Middle frontal gyrus (tissue), 1 donor: Measurements from ENCODE around the gene LCN1.
"Not testable (repeated sequence)": the region's sequence is repeated elsewhere in the genome, so short reads cannot be mapped to it uniquely, and the experiment has no call there.

Experiments used
- DNase-seq: peaks from one replicate; pipeline ENCODE4 v3.0.0-alpha.2; 2015; ENCODE audit warnings: low spot score; ENCODE audit errors: extremely low spot score

Gene LCN1

DNA sequence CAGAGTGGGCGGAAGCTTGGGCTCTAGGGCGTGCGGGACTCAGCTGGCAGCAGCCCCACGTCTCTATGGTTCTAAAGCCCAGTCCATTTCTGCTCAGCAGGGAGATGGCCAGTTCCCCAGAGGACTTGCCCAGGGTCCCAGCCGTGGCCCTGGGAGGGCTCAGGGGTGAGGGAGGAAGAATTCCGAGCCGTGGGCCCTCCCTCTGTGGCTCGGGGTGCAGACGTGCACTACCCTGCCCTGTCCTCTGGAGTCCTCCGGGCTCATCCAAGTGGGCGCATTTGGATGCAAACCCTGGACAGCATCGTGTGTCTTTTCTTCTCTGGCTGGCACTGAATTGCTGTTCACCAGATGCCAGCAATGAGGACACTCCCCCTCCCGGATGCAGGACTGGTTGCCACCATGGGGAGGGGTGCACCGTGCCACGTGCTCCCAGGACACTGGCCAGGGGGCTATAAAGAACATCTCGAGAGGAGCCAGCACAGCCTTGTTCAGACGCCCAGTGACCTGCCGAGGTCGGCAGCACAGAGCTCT is 24.5 kb downstream of the LCN1 start, which contains the start of gene OBP2A:
Gene OBP2A, plus strand, starts transcription at position 481 of the 531 bp plus-strand sequence. CDS start 55 bp downstream, outside the sequence.
- DNase-seq, result not testable (repeated sequence)

DNA sequence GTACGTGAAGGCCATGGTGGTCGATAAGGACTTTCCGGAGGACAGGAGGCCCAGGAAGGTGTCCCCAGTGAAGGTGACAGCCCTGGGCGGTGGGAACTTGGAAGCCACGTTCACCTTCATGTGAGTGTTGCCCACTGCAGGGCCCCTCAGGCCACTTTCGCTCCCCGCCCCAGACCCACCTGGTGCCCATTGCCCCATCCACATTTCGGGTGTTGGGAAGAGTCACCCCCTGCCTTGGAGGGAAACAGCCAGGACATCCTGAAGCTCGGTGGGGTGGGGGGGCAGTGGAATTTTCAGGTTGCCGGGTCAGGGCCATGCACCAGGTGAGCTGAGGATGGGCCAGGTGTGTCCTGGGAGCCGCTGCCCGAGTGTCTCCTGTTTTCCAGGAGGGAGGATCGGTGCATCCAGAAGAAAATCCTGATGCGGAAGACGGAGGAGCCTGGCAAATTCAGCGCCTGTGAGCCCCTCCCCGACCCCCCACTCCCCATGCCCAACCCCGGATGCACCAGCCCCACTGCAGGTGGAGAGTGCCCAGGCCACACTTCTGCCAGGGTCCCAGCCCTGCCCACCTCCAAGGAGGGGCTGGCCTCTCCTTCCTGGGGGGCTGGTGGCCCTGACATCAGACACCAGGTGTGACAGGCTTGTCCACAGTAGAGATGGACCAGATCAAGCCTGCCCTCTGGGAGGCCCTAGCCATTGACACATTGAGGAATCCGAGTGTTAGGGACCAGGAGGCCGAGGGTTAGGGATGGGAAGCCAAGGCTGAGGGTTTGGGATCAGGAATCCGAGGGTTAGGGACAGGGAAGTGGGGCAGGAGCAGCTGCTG is 25.8 kb downstream of the LCN1 start:
- DNase-seq, result not testable (repeated sequence)

- DNase-seq, result no peak
Observed at GRCh38 chr9:135547756-135548736, 26.8 kb downstream of the LCN1 start.

DNA sequence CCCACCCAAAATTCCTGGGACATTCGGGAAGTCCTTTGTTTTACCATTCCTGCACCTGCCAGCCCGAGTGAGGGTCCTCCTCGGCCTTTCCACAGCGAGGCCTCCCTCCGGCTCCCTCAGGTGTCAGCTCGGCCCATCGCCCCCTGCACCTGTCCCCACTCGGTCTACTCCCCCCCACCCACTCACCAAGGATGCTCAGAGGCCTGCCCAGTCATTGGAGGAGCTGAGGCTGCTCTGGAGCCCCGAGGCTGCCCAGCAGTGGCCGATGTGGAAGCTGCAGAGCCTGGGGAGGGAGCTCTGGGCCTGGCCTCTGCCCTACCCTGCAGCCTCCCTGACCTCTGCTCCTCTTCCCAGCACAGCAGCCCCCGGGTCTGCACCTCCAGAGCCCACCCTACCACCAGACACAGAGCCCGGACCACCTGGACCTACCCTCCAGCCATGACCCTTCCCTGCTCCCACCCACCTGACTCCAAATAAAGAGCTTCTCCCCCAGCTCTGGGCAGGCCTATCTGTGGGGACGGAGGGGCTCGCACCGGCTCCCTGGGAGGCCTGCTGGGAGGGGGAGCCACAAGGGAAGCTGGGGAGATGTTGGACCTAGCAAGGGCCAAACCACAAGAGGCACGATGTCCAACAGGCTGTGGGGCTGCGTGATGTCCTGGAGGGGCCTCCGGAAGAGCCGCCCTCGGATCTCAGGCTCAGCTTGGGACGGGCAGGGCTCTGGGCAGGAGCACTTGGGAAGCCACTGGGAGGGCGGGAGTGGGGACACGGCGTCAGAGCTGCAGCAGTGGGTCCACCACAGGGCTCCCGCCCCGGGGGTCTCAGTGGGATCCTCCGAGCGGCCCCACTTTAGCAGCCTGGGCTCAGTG is 28.5 kb downstream of the LCN1 start:
- DNase-seq, result not testable (repeated sequence)

DNA sequence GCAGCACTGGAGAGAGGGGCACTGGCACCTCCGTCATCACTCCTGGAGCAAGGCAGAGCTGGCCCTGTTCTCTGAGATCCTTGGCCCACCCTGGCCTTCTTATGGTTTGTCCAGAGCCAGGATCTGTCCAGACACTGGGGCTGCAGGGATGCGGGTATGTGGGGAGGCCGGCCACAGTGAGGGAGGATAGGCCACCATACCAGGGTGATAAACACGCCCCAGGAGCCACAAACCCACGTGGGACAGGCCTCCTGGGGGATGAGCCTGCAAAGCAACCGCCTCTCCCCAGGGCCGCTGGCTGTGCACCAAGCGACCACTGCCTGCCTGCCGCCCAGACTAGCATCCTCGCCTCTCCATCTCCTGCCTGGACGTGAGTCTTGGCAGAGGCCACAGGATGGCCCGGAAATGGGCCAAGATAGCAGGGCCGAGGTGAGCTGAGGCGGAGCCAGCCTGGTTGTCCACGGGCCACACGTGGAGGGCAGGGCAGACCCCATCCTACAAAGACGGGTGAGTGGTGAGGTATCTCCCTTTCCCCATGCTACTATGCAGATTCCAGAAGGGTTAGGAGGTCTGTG is 29.2 kb downstream of the LCN1 start:
- no peak for DNase-seq

- no peak for DNase-seq
Observed at GRCh38 chr9:135551031-135551430, 29.8 kb downstream of the LCN1 start.

DNA sequence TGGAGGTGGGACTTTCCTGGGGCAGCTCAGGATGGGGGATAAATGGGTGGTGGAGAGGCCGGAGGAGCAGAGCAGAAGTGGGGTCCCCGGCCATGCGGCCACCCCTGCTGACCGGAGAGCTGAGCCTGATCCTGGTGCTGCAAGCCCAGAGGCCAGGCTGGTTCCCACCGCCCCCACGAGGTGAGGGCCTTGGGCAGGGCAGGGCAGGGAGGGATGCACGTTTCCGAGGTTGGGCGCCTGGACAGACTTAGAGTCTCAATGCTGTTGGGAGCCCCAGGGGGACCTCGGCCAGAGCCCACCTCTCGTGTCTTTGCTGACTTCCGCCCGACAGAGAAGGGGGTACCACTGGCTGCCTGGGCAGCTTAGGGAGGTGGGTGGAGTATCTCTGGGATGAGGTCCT is 30.2 kb downstream of the LCN1 start:
- no peak for DNase-seq

DNA sequence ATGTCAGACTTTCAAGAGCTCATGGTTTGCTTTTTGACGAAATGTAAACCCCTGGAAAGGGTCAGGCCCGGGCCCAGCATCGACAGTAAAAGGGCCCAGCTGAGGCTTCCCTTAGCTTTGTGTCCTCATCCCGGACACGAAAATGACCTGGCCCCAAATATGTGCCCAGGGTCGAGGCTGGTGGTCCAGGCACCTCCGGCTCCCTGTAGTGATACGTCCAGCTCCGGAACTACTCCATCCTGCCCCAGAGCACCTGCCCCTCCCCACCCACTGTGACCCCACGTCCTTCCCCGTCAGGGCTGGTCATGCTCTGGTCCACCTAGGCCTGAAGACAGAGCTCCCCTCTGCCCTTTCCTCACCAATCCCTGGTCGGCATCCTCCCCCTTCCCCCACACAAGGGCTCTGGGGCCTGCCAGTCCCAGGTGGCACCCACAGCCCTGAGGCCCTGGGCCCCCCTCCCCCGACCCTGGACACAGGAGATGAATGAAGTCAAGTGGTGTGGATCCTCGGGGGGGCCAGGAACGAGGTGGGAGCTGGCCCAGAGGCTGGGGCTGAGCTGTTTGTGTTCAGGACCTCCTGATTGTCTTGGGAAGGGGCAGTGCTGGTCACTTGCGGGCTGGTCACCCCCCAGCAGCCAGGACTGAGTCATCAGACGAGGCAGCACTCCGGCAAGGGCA is 30.9 kb downstream of the LCN1 start:
- DNase-seq, result no peak

DNA sequence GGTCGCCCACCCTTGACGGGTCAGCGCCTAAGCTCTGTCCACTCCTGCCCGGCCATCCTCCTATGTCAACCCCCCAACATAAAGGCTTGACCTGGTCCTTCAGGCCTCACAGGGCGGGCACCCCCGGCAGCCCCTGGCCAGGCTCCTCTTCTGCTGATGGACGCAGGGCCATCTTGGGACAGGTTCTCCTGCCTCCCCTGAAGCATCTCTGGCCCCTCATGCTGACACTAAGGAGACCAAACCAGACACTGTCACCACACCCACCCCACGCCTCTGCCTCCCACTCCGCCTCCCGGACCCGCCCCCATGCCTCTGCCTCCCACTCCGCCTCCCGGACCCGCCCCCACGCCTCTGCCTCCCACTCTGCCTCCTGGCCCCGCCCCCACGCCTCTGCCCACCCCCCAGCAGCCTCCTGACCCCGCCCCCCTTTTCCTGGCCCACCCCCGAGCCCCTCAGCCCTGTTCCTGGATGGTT is 31.5 kb downstream of the LCN1 start:
- DNase-seq, result no peak

- no peak for DNase-seq
Observed at GRCh38 chr9:135554718-135555117, 33.5 kb downstream of the LCN1 start.

DNA sequence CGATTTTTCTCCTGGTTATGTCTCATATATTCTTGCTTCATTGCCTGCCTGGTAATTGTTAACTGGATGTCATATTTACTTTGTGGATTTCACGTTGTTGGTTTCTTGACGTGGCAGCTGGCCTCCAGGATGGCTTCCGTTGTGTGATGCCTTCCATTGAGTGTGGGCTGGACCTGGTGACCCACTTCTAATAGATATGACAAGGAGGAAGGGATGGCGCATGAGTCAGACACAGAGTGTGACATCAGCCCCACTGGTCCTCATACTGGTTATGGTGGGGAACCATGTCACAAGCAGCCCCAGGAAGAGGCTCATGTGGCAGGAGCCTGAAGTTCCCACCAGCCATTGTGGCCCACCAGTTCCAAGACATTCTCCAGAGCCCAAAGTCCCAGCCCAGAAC is 34.0 kb downstream of the LCN1 start:
- no peak for DNase-seq

- no peak for DNase-seq
Observed at GRCh38 chr9:135555910-135556309, 34.7 kb downstream of the LCN1 start.

DNA sequence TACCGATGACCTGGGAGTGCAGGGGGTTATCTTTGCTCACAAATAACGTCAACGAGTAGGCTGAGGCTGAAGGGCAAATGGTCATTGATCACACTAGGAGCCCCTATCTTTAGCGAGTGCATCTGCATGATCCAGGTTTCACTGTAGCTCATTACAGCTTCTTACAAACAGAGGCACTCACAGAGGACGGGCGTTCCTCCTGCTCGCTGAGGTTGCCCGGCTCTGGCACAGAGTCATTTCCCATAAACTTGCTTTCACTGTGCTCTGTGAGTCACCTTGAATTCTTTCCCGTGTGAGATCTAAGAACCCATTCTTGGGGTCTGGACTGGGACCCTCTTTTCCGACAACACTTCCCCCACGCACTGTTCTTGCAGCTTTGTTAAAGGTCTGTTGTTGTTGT is 38.4 kb downstream of the LCN1 start:
- DNase-seq, result no peak

DNA sequence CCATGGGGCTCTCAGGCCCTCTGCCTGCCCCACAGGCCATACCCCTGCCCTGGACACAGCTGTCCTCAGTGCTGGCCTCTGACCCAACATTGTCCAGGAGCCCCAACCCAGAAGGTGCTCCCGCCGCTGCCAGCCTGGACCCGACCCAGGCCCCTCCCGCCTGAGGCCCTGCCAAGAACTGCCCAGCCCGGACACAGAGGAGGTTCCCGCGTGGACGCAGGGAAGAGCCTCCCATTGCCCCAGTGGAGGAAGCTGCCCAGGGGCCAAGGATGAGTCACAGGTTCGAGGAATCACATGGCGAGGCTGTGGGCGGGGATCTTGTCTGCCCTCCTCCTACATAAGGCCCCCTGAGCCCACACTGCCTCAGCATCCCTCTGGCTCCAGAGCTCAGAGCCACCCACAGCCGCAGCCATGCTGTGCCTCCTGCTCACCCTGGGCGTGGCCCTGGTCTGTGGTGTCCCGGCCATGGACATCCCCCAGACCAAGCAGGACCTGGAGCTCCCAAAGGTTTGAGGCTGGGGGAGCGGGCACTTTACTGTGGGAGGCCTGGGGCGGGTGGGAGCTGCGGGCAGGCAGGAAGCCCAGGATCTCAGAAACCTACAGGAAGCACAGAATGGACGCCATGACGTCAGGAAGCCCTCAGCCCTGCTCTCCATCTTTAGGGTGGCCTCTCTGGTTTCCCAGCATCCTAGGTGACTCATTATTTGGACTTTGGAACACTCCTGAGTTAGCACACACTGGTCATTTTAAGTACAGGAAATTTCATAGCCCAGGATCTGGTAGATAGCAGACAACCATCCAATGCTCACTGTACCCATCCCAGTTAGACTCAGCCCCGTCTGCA is 40.4 kb downstream of the LCN1 start, which contains the start of gene PAEP:
Gene PAEP, plus strand, starts transcription at position 366 of the 844 bp plus-strand sequence.
- DNase-seq, result no peak

- DNase-seq, result no peak
Observed at GRCh38 chr9:135562235-135562745, 41.0 kb downstream of the LCN1 start.

- DNase-seq, result no peak
Observed at GRCh38 chr9:135563039-135563476, 41.8 kb downstream of the LCN1 start.

GRCh38 chr9:135563858-135564257 is 42.6 kb downstream of the LCN1 start:
- DNase-seq, result no peak

- no peak for DNase-seq
Observed at GRCh38 chr9:135565141-135565628, 43.9 kb downstream of the LCN1 start.
